MM.1S (cell line): ENCODE results near the gene ACTL6B.

Experiments used
- DNase-seq: peaks from one replicate; pipeline ENCODE4 v3.0.0-alpha.2; 2015
- H2AFZ ChIP-seq: fragments of 300-600 bp; sonication (generic); 2 replicates; pipeline ENCODE4 v1.6.0; 2016; ENCODE audit warnings: antibody characterized with exemption, low read length
- H3F3A ChIP-seq: fragments of 300-600 bp; sonication (generic); 2 replicates; pipeline ENCODE4 v1.6.1; 2016; ENCODE audit warnings: mild to moderate bottlenecking, antibody characterized with exemption, low read length, moderate library complexity, mixed read lengths; ENCODE audit not compliant: insufficient read depth
- H3K27ac ChIP-seq: fragments of 300-600 bp; sonication (generic); 2 replicates; pipeline ENCODE4 v1.5.1; 2016; ENCODE audit warnings: mild to moderate bottlenecking, low read length
- H3K27me3 ChIP-seq: fragments of 300-600 bp; sonication (generic); replicated peaks from 2 replicates; pipeline ENCODE4 v1.6.0; 2016; ENCODE audit warnings: low read length; ENCODE audit not compliant: insufficient read depth
- H3K36me3 ChIP-seq: fragments of 300-600 bp; sonication (generic); replicated peaks from 2 replicates; pipeline ENCODE4 v1.6.1; 2016; ENCODE audit warnings: mild to moderate bottlenecking, low read length, mixed read lengths; ENCODE audit not compliant: insufficient read depth
- H3K4me1 ChIP-seq: fragments of 300-600 bp; sonication (generic); 2 replicates; pipeline ENCODE4 v1.6.1; 2016; ENCODE audit warnings: low read length, mixed read lengths
- H3K4me2 ChIP-seq: fragments of 300-600 bp; sonication (generic); 2 replicates; pipeline ENCODE4 v1.6.0; 2016; ENCODE audit warnings: low read depth, low read length
- H3K4me3 ChIP-seq: fragments of 300-600 bp; sonication (generic); 2 replicates; pipeline ENCODE4 v1.5.1; 2016; ENCODE audit warnings: low read length, mixed read lengths
- H3K79me2 ChIP-seq: fragments of 300-600 bp; sonication (generic); 2 replicates; pipeline ENCODE4 v1.6.1; 2016; ENCODE audit warnings: mixed run types, low read length, mixed read lengths
- H3K9ac ChIP-seq: fragments of 300-600 bp; sonication (generic); 2 replicates; pipeline ENCODE4 v1.6.1; 2016; ENCODE audit warnings: low read length, mixed read lengths
- H3K9me2 ChIP-seq: fragments of 300-600 bp; sonication (generic); replicated peaks from 2 replicates; pipeline ENCODE4 v1.6.1; 2016; ENCODE audit warnings: mild to moderate bottlenecking, low read length, mixed read lengths; ENCODE audit not compliant: insufficient read depth
- H3K9me3 ChIP-seq: fragments of 300-600 bp; sonication (generic); replicated peaks from 2 replicates; pipeline ENCODE4 v1.6.1; 2016; ENCODE audit warnings: mild to moderate bottlenecking, low read length, mixed read lengths; ENCODE audit not compliant: insufficient read depth
- H4K20me1 ChIP-seq: fragments of 300-600 bp; sonication (generic); 2 replicates; pipeline ENCODE4 v1.6.1; 2016; ENCODE audit warnings: mild to moderate bottlenecking, low read length, moderate library complexity, mixed read lengths; ENCODE audit not compliant: insufficient read depth
- CTCF ChIP-seq: fragments of 300-600 bp; sonication (generic); IDR thresholded peaks from 2 replicates; pipeline ENCODE4 v1.5.1; 2016; ENCODE audit warnings: antibody characterized with exemption, low read length, mixed read lengths
- EZH2 ChIP-seq: fragments of 300-600 bp; sonication (generic); optimal IDR thresholded peaks from 2 replicates; pipeline ENCODE3; 2017; ENCODE audit warnings: low read depth, mild to moderate bottlenecking, antibody characterized with exemption, low read length, mixed read lengths
- EZH2phosphoT487 ChIP-seq: fragments of 300-600 bp; sonication (generic); IDR thresholded peaks from 2 replicates; pipeline ENCODE4 v1.6.1; 2018; ENCODE audit warnings: antibody characterized with exemption, low read length

Gene ACTL6B

GRCh38 chr7:100639995-100640516, 16.2 kb downstream of the ACTL6B start:
- no peak overlapping the region for H2AFZ ChIP-seq
- H3F3A ChIP-seq = no peaks in the 10 kb centered on the region
- no peaks in the 10 kb centered on the region for H4K20me1 ChIP-seq
- H3K4me3 ChIP-seq = no peak overlapping the region
- TF ChIP-seq CTCF (no peak), EZH2 (no peak), EZH2phosphoT487 (no peak)
- H3K9ac ChIP-seq = no peak overlapping the region
- H3K9me2 ChIP-seq = no peaks in the 10 kb centered on the region
- peaks cover 83% of the 10 kb centered on the region for H3K27me3 ChIP-seq
- no peak overlapping the region for H3K27ac ChIP-seq
- H3K4me1 ChIP-seq = no peaks in the 10 kb centered on the region
- no peaks in the 10 kb centered on the region for H3K79me2 ChIP-seq
- H3K9me3 ChIP-seq = no peaks in the 10 kb centered on the region
- no peak overlapping the region for H3K4me2 ChIP-seq
- DNase-seq = no peak
- H3K36me3 ChIP-seq = no peaks in the 10 kb centered on the region

GRCh38 chr7:100632951-100633717, 23.1 kb downstream of the ACTL6B start:
- H3K27me3 ChIP-seq = peaks cover 76% of the 10 kb centered on the region
- TF ChIP-seq CTCF = peak; percentile 30
- TF ChIP-seq EZH2phosphoT487 = peak; percentile 52; the same call in 1 of the 2 replicates
- peak; percentile 45 for TF ChIP-seq EZH2
- H3K27ac ChIP-seq = no peak overlapping the region
- H2AFZ ChIP-seq = peak overlapping the region; percentile 51; the same call in 1 of the 2 replicates
- H3K79me2 ChIP-seq = no peaks in the 10 kb centered on the region
- no peaks in the 10 kb centered on the region for H4K20me1 ChIP-seq
- no peaks in the 10 kb centered on the region for H3K9me2 ChIP-seq
- no peaks in the 10 kb centered on the region for H3F3A ChIP-seq
- DNase-seq = no peak
- peak overlapping the region; percentile 44 for H3K4me3 ChIP-seq
- H3K36me3 ChIP-seq = no peaks in the 10 kb centered on the region
- no peak overlapping the region for H3K9ac ChIP-seq
- no peaks in the 10 kb centered on the region for H3K9me3 ChIP-seq
- peak overlapping the region; percentile 73 for H3K4me2 ChIP-seq
- H3K4me1 ChIP-seq = no peaks in the 10 kb centered on the region

GRCh38 chr7:100630066-100630465, 26.2 kb downstream of the ACTL6B start:
- no peaks in the 10 kb centered on the region for H3F3A ChIP-seq
- no peak overlapping the region for H3K4me3 ChIP-seq
- no peak overlapping the region for H2AFZ ChIP-seq
- no peaks in the 10 kb centered on the region for H3K36me3 ChIP-seq
- H4K20me1 ChIP-seq = no peaks in the 10 kb centered on the region
- no peak overlapping the region for H3K27ac ChIP-seq
- TF ChIP-seq EZH2phosphoT487 (no peak), CTCF (no peak), EZH2 (no peak)
- peaks cover 82% of the 10 kb centered on the region for H3K27me3 ChIP-seq
- H3K79me2 ChIP-seq = no peaks in the 10 kb centered on the region
- no peaks in the 10 kb centered on the region for H3K9me2 ChIP-seq
- no peaks in the 10 kb centered on the region for H3K9me3 ChIP-seq
- no peak for DNase-seq
- no peak overlapping the region for H3K9ac ChIP-seq
- no peaks in the 10 kb centered on the region for H3K4me1 ChIP-seq
- H3K4me2 ChIP-seq = no peak overlapping the region
